K562 (cell line): Measurements from ENCODE around the gene ZDHHC19. TPM values are rescaled to one million over a fixed set of nuclear protein-coding genes. Genes with fewer than 3 reads are reported as not detected.
A peak's percentile ranks its signal among the peaks of the same experiment; 100 is the strongest.
"Not testable (repeated sequence)": the region's sequence is repeated elsewhere in the genome, so short reads cannot be mapped to it uniquely, and the experiment has no call there.

Experiments used
- ATAC-seq: fragments of 200-7000 bp; cut with Tn5 transposase; 3 replicates; pipeline ENCODE4 v1.9.1; 2020; ENCODE audit warnings: moderate library complexity
- BruUV-seq: library from RNA; stranded (reverse); fragments of 400-500 nt; replicated peaks from 2 replicates; lab custom pipeline; 2021; lab: Mats Ljungman, UMichigan
- CTCF ChIA-PET: fragments of 300-600 bp; formaldehyde crosslinking; extraction: SDS; loops from one replicate; lab custom pipeline; 2021; ENCODE audit warnings: low intra/inter-chr PET ratio; lab: Yijun Ruan, JAX
- POLR2A ChIA-PET: fragments of 300-600, 350-650 bp; sonication (Branson Sonifier 250); formaldehyde crosslinking; extraction: SDS; loops from one replicate; lab custom pipeline; 2021; ENCODE audit warnings: antibody characterized with exemption, inconsistent platforms; lab: Yijun Ruan, JAX
- DNase-seq, 4 experiments: peaks; one replicate each; pipeline versions ENCODE4 v3.0.0 to v3.0.0-alpha.2; 2011 to 2018; ENCODE audit warnings: low spot score in 3 of 4, mixed read lengths in 3 of 4; ENCODE audit errors: extremely low read depth in 1 of 4
- FAIRE-seq: peaks from 2 replicates; lab custom pipeline; 2011; peaks lifted over from hg19 to GRCh38; lab: Jason Lieb, UNC
- H2AFZ ChIP-seq: 2 replicates; pipeline ENCODE4 v1.6.0; 2011; ENCODE audit warnings: low read depth, low read length, control low read depth, inconsistent platforms
- H3K27ac ChIP-seq: fragments of 200-600 bp; 3 replicates; pipeline ENCODE4 v1.8.0; 2011; ENCODE audit warnings: low read depth, mild to moderate bottlenecking, control low read depth, inconsistent platforms, low read length, moderate library complexity, mixed read lengths; ENCODE audit errors: extremely low read depth
- H3K27me3 ChIP-seq, 2 experiments: fragments of 300-600 bp in 1 of 2; 2 replicates in 1 of 2; 3 replicates in 1 of 2; pipeline versions ENCODE4 v1.6.0 to v1.8.0; 2011; ENCODE audit warnings: inconsistent platforms in 2 of 2, low read length in 2 of 2, mild to moderate bottlenecking in 1 of 2, mixed read lengths in 1 of 2, moderate library complexity in 1 of 2; ENCODE audit not compliant: control insufficient read depth in 2 of 2, insufficient read depth in 2 of 2
- H3K36me3 ChIP-seq: fragments of 300-600 bp; 3 replicates; pipeline ENCODE4 v1.8.0; 2011; ENCODE audit warnings: mild to moderate bottlenecking, low read length, inconsistent platforms; ENCODE audit not compliant: control insufficient read depth, insufficient read depth
- H3K4me1 ChIP-seq, 2 experiments: fragments of 200-600 bp in 1 of 2; replicated peaks in 1 of 2; 2 replicates in 1 of 2; 3 replicates in 1 of 2; pipeline versions ENCODE4 v1.5.1 to v1.8.0; 2011; ENCODE audit warnings: inconsistent platforms in 2 of 2, low read length in 2 of 2, mild to moderate bottlenecking in 1 of 2, mixed read lengths in 1 of 2, moderate library complexity in 1 of 2; ENCODE audit not compliant: control insufficient read depth in 2 of 2, insufficient read depth in 2 of 2
- H3K4me2 ChIP-seq: 2 replicates; pipeline ENCODE4 v1.6.1; 2011; ENCODE audit warnings: low read length, control low read depth, inconsistent platforms, mixed read lengths; ENCODE audit not compliant: insufficient read depth
- H3K4me3 ChIP-seq: fragments of 200-600 bp; sonication (generic), shearing (Covaris generic); 2 replicates; pipeline ENCODE4 v1.5.1; 2016; ENCODE audit warnings: control low read depth, inconsistent platforms
- H3K79me2 ChIP-seq: fragments of 200-600 bp; 3 replicates; pipeline ENCODE4 v1.8.0; 2011; ENCODE audit warnings: low read length, inconsistent platforms; ENCODE audit not compliant: control insufficient read depth, insufficient read depth
- H3K9ac ChIP-seq, 2 experiments: 2 replicates each; pipeline versions ENCODE4 v1.6.0 to v1.6.1; 2011; ENCODE audit warnings: low read depth in 2 of 2, low read length in 2 of 2, control low read depth in 1 of 2, inconsistent platforms in 1 of 2, mild to moderate bottlenecking in 1 of 2, mixed read lengths in 1 of 2; ENCODE audit not compliant: insufficient read depth in 1 of 2
- H3K9me1 ChIP-seq: one replicate; pipeline ENCODE4 v1.6.0; 2011; ENCODE audit warnings: inconsistent platforms, mild to moderate bottlenecking, low read length, moderate library complexity; ENCODE audit not compliant: control insufficient read depth, insufficient read depth
- H3K9me3 ChIP-seq: replicated peaks from 2 replicates; pipeline ENCODE4 v1.5.1; 2011; ENCODE audit warnings: low read depth, low read length, inconsistent platforms; ENCODE audit not compliant: control insufficient read depth, insufficient read depth
- H4K20me1 ChIP-seq: replicated peaks from 2 replicates; pipeline ENCODE4 v1.6.1; 2011; ENCODE audit warnings: low read length, inconsistent platforms, mixed read lengths; ENCODE audit not compliant: control insufficient read depth, insufficient read depth
- CBFA2T2 ChIP-seq: fragments of 450-650 bp; conservative IDR thresholded peaks from 2 replicates; pipeline ENCODE4 v1.6.1; 2017; ENCODE audit warnings: mild to moderate bottlenecking
- DNMT1 ChIP-seq: fragments of 450-650 bp; IDR thresholded peaks from 2 replicates; pipeline ENCODE4 v1.6.1; 2016; ENCODE audit warnings: antibody characterized with exemption, mild to moderate bottlenecking
- FOXM1 ChIP-seq, 2 experiments: fragments of 450-650 bp in 1 of 2; sonication (generic) in 1 of 2; formaldehyde crosslinking in 1 of 2; IDR thresholded peaks; 2 replicates each; pipeline versions ENCODE4 v1.6.1 to v1.9.0; 2017 to 2022; ENCODE audit warnings: low read depth in 2 of 2, mild to moderate bottlenecking in 2 of 2, missing genetic modification reagents in 1 of 2, moderate library complexity in 1 of 2
- MLLT1 ChIP-seq, 2 experiments: fragments of 450-650 bp; IDR thresholded peaks; 2 replicates each; pipeline ENCODE4 v1.6.1; 2016
- PHF20 ChIP-seq: fragments of 450-650 bp; IDR thresholded peaks from 2 replicates; pipeline ENCODE4 v1.6.1; 2018; ENCODE audit not compliant: partially characterized antibody
- RAD51 ChIP-seq: fragments of 450-650 bp; IDR thresholded peaks from 2 replicates; pipeline ENCODE4 v1.7.1; 2016; ENCODE audit warnings: low read depth, mild to moderate bottlenecking, borderline replicate concordance
- ZKSCAN3 ChIP-seq: fragments of 250-450 bp; sonication (Bioruptor Pico); IDR thresholded peaks from 2 replicates; pipeline ENCODE4 v1.4.0; 2020
- ZNF609 ChIP-seq: sonication (generic); formaldehyde crosslinking; IDR thresholded peaks from 2 replicates; pipeline ENCODE4 v1.8.1; 2023; ENCODE audit warnings: missing genetic modification reagents, mild to moderate bottlenecking, borderline replicate concordance
- WGBS: fragments of 100-300 bp; shearing (Covaris generic); methylation state at CpG from one replicate; pipeline ENCODE4 v1.1.6; 2016; ENCODE audit warnings: low coverage, mixed read lengths; ENCODE audit not compliant: insufficient coverage; ENCODE audit errors: missing lambda C conversion rate; 5-methylcytosine and 5-hydroxymethylcytosine counted together
- in situ Hi-C: fragments of 300-500 bp; cut with MboI; formaldehyde crosslinking; loops from 4 replicates; pipeline ENCODE4 v1.15.0; 2018; ENCODE audit warnings: inconsistent platforms, mixed read lengths
- intact Hi-C: fragments of 100-400 bp; cut with micrococcal nuclease; formaldehyde crosslinking; loops from 2 replicates; pipeline ENCODE4 v1.14.2; 2022
- polyA plus RNA-seq, 8 experiments: library from polyadenylated mRNA; depleted of rRNA in 4 of 8; stranded (reverse) in 5 of 8; unstranded in 3 of 8; fragments of >200 nt; fragmentation: Nextera tagmentation in 2 of 8; fragmentation: Illumina TruSeq in 1 of 8; extraction: Ambion mirVana in 2 of 8; extraction: Trizol in 1 of 8; gene quantifications; 2 replicates each; pipeline versions ENCODE4 v1.2.1 to v1.2.3, GENCODE V29; 2011 to 2014; ENCODE audit warnings: inconsistent platforms in 1 of 8, missing spikeins in 1 of 8
- total RNA-seq, 7 experiments: library from RNA; depleted of rRNA in 6 of 7; stranded (reverse); fragments of >200 nt in 6 of 7; fragmentation: Illumina TruSeq in 2 of 7; extraction: Trizol in 2 of 7; gene quantifications; 2 replicates each; pipeline versions ENCODE4 v1.2.1 to v1.2.3, GENCODE V29; 2011 to 2021; ENCODE audit warnings: low replicate concordance in 1 of 7

The ZDHHC19 gene
- total and polyA plus RNA-seq, 9 of the 15 experiments (the other 6 are each of a cell fraction or from before 2014, with no cell fraction given), result 0.40 to 5.5 (median 1.1) TPM

- no peaks in the 10 kb centered on the region for H3K36me3 ChIP-seq
- no peak overlapping the region for H3K4me2 ChIP-seq
- H3K4me3 ChIP-seq, result no peak overlapping the region
- ChIA-PET POLR2A (interaction anchor here (0.7 to 1.2 kb wide), 3 partner anchors 10 to 24 kb away, joined by 3 to 5 read pairs (median 3); no protein-coding TSS in a partner anchor), CTCF (no interaction called here)
- no peaks in the 10 kb centered on the region for H3K27me3 ChIP-seq
- TF ChIP-seq ZKSCAN3 (CRISPR knock-in tag), result no peak
- TF ChIP-seq CBFA2T2, result no peak; the same call in 1 of the 2 replicates
- no peak for TF ChIP-seq DNMT1
- TF ChIP-seq RAD51, result peak; percentile 46; the same call in 1 of the 2 replicates
- TF ChIP-seq FOXM1 (IDR thresholded peaks at IDR 0.05; ENCODE audit: low read depth), result no peak
- TF ChIP-seq FOXM1 (CRISPR knock-in tag; IDR thresholded peaks at IDR 0.05; ENCODE audit: low read depth), result no peak
- no peaks in the 10 kb centered on the region for H3K9me1 ChIP-seq
- FAIRE-seq (no peak), DNase-seq (no peak), ATAC-seq (peak; percentile 19; the same call in 2 of the 3 replicates)
- H3K9me3 ChIP-seq, result no peaks in the 10 kb centered on the region
- peaks cover 9 to 28% of the 10 kb centered on the region in 2 experiments for H3K4me1 ChIP-seq
- BruUV-seq, result no TSS peak
- H4K20me1 ChIP-seq, result no peaks in the 10 kb centered on the region
- no peaks in the 10 kb centered on the region; the same call in 2 of the 3 replicates for H3K79me2 ChIP-seq
- in situ Hi-C loops (no loop called here), intact Hi-C loops (no loop called here)
- no peak overlapping the region for H3K27ac ChIP-seq
- 76% methylated on average over 7 of the region's 7 CpGs for WGBS
- H2AFZ ChIP-seq, result no peak overlapping the region
- H3K9ac ChIP-seq, result peak overlapping the region in 1 of 2 experiments; percentile 62; a peak in 1 of 4 replicates
Observed at GRCh38 chr3:196165850-196166249, 45.4 kb downstream of the ZDHHC19 start.

- CTCF ChIA-PET, H2AFZ ChIP-seq, ATAC-seq, H3K4me3 ChIP-seq, DNase-seq, in situ Hi-C loops, H3K79me2 ChIP-seq, H3K9me1 ChIP-seq, POLR2A ChIA-PET, H4K20me1 ChIP-seq, intact Hi-C loops, H3K9ac ChIP-seq, BruUV-seq, H3K36me3 ChIP-seq, H3K27me3 ChIP-seq, H3K4me2 ChIP-seq, H3K9me3 ChIP-seq: not testable (repeated sequence)
- peak; percentile 78 for FAIRE-seq
- 76% methylated on average over 5 of the region's 5 CpGs for WGBS
- Histone ChIP-seq H3K27ac (peak overlapping the region; percentile 32; the same call in 1 of the 3 replicates), H3K4me1 (peaks cover 13 to 31% of the 10 kb centered on the region in 2 experiments)
- TF ChIP-seq MLLT1 (IDR thresholded peaks at IDR 0.05) (peak in 1 of 2 experiments; percentile 11; a peak in 2 of 4 replicates), PHF20 (peak; percentile 89), ZNF609 (CRISPR knock-in tag) (0 out of 2 replicates have a peak, but pooled peaks have one; percentile 58)
Observed at GRCh38 chr3:196165006-196165575, 46.1 kb downstream of the ZDHHC19 start.
